ENCODE results near the gene CFAP20. TPM values are rescaled to one million over a fixed set of nuclear protein-coding genes. Genes with fewer than 3 reads are reported as not detected.

CFAP20 gene
- total RNA-seq, 1 donor from 2014 or later = 34.8 TPM

DNA sequence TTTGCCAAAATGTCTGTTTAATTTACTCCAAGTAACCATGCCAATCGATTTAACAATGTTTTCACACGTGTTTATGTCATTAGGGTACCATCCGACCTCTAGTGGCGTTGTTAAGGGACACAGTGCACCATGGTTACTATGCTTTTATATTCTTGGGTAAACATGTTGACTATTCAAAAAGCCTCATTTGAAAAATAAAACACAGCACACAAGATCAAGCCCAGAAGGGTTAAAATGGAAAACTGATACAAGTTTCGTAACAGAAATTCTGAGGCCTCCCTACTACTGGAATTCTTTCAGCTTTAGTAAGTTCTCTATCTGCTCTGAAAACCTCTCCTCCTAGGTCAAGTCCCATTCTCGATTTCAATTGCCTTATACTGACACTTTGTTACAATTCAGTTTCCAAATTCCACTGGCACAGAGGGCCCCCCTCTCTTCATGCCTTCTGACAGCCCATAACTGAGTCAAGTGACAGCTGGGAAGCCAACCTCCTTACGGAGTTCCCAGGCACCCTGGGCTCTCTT lies 2.1 kb downstream of the CFAP20 start:
- no peak for ATAC-seq
- intact Hi-C loops (cut with DNase I) = loop anchor here (5.0 kb wide), 2 partner anchors 70 to 230 kb away; partner anchors contain the start of gene CSNK2A2
- DNase-seq (ENCODE audit: missing footprints) = no peak

DNA sequence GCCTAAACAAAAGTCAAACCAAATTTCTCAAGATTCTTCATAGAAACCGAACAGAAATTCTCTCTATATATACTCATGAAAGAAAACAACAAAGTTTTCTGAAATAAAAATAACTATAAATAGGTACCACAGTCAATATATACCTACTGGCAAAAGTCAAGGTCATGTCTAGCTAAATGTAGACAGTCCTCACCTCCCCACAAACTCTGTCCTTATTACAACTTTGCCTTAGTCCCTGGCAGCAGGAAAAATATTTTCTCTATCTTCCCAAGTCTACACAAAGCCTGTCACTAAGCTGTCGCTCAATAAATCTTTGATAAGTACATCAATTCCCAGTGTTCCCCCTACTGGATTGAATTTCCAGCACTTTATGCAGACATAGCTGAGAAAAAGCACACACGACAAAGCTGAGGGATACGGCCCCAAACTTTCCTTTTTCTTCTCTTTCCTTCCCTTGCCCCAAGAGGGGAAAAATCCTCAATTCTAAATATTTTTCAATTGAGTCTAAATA lies 2.7 kb downstream of the CFAP20 start:
- DNase-seq (ENCODE audit: missing footprints) = no peak
- no peak for ATAC-seq
- intact Hi-C loops (cut with DNase I) = loop anchor here (5.0 kb wide), 2 partner anchors 71 to 229 kb away; partner anchors contain the start of gene CSNK2A2

- intact Hi-C loops (cut with DNase I) = loop anchor here (5.0 kb wide), 2 partner anchors 71 to 229 kb away; partner anchors contain the start of gene CSNK2A2
- ATAC-seq (no peak), DNase-seq (ENCODE audit: missing footprints) (no peak)
These were observed 3.3 kb downstream of the CFAP20 start for GRCh38 chr16:58125781-58126335.

- no peak for DNase-seq (ENCODE audit: missing footprints)
- ATAC-seq = no peak
- intact Hi-C loops (cut with DNase I) = loop anchor here (5.0 kb wide), 2 partner anchors 72 to 228 kb away; partner anchors contain the start of gene CSNK2A2
These were observed 4.1 kb downstream of the CFAP20 start for GRCh38 chr16:58125041-58125440.

- no peak for DNase-seq (ENCODE audit: missing footprints)
- intact Hi-C loops (cut with DNase I) = no loop called here
- ATAC-seq = no peak
These were observed 4.6 kb downstream of the CFAP20 start for GRCh38 chr16:58124601-58124915.

DNA sequence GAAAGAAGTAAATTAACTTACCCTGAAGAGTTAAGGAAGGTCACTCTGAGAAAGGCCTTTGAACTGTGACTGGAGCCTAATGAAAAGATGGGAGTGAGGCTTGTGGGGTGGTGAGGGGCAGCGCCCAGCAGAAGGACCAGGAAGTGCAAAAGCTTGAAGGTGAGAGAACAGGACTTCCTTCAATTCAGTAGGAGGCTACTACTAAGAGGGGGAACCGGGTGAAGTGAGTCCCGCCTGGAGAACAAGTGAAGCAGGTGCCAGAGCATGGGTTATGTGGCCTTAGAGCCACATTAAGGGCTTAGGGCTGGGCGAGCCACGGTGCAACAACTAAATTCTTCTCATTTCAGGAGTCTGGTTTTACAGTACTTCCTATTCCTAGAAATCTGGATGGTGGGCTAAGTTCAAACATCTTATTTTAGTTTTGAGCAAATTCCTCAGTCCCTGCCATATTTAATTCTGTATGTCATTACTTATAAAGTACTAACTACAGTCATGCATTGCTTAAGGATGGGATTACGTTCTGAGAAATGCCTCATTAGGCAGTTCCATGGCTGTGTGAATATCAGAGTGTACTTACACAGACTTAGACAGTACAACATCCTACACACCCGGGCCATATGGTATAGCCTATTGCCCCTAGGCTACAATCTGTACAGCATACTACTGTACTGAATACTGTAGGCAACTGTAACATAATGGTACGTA lies 5.1 kb downstream of the CFAP20 start:
- no peak for DNase-seq (ENCODE audit: missing footprints)
- intact Hi-C loops (cut with DNase I) = no loop called here
- no peak for ATAC-seq

GRCh38 chr16:58121132-58121531 lies 8.0 kb downstream of the CFAP20 start:
- ATAC-seq (no peak), DNase-seq (ENCODE audit: missing footprints) (no peak)
- intact Hi-C loops (cut with DNase I) = no loop called here

DNA sequence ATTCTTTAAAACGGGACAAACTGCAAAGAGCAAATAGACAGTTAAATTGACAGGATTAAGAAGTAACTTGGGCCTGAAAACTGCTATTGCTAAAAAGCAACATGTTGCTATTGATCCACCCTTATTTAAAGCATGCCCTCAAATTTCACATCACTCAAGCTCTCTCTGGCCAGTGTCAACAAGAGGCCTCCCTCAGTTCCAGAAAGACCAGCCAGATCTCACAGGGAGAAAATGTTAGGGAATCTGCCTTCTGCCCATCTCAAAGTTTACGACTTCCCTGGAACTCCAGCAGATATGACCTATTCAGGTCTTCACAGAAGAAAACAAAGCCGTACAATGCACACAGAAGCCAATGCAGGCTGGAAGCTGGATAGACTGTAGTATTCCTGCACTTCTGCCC lies 8.9 kb downstream of the CFAP20 start:
- ATAC-seq (no peak), DNase-seq (ENCODE audit: missing footprints) (no peak)
- intact Hi-C loops (cut with DNase I) = no loop called here

GRCh38 chr16:58119509-58119845 lies 9.7 kb downstream of the CFAP20 start:
- ATAC-seq = peak; percentile 18
- intact Hi-C loops (cut with DNase I) = no loop called here
- DNase-seq (ENCODE audit: missing footprints) = no peak

DNA sequence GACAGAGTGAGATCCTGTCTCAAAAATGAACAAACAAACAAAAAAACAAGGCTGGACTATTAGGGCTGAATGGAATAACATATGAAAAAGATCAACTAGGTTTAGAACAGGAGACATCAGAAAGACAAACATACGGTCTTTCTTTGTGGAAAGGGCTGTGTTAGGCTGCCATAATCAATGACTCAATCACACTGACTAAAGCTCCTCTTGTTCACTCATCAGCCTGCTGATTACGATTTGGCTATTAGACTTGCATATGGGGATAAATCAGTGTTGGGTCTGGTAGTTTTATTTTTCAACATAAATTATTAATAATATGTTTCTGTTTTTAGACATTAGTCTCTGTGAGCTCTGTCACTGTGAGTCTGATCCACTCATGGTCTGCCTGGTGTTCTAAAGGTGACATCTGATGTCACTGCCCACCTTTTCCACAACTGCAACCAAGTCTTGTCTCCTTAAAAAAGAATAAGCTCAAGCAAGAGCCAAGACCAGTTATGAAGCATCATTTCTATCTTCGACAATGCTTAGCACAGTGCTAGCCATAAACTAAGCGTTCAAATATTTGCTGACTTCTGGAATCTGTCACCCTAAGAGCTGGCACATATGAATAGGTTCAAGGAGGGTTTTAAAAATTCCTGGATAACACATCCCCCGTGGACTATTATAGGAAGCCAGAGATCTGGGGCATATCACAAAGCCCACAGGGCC lies 10.2 kb downstream of the CFAP20 start:
- ATAC-seq (peak; percentile 80), DNase-seq (ENCODE audit: missing footprints) (no peak)
- intact Hi-C loops (cut with DNase I) = no loop called here

DNA sequence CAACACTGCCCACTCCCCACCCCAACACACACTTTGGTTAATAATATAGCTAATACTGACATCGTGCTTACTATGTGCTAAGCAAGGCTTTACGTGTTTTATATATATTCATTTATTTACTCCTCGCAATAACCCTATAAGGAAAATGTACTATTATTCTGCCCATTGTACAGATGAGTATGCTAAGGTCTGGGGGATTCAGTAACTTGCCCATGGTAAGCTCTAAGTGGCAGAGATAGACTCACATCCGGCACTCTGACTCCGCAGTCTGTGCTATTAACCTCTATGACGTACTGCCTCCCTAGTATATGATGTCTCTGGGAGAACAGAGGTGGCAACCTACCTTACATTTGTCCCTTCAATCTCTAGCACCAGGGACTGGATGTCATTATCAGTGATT lies 12.7 kb downstream of the CFAP20 start:
- ATAC-seq (no peak), DNase-seq (ENCODE audit: missing footprints) (no peak)
- intact Hi-C loops (cut with DNase I) = no loop called here

GRCh38 chr16:58116081-58116480 lies 13.1 kb downstream of the CFAP20 start:
- ATAC-seq (no peak), DNase-seq (ENCODE audit: missing footprints) (no peak)
- intact Hi-C loops (cut with DNase I) = no loop called here

GRCh38 chr16:58114827-58115825 lies 14.1 kb downstream of the CFAP20 start:
- intact Hi-C loops (cut with DNase I) = no loop called here
- no peak for DNase-seq (ENCODE audit: missing footprints)
- ATAC-seq = no peak

DNA sequence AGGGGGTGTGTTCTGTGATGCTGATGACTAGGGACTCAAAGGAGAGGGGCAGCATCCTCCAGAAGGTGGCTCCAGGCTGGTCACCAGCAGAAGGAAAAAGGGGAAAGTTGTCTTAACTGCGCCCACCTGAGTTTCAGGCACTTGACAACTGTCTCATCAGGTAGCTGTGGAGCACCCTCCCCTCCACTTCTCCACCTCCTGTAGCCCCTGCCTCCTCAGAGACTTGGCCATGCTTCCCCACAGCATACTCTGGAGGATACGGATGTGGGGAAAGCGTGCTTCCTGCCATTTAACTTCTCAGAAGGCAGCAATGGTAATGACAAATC lies 17.9 kb downstream of the CFAP20 start:
- no peak for DNase-seq (ENCODE audit: missing footprints)
- intact Hi-C loops (cut with DNase I) = no loop called here
- no peak for ATAC-seq

DNA sequence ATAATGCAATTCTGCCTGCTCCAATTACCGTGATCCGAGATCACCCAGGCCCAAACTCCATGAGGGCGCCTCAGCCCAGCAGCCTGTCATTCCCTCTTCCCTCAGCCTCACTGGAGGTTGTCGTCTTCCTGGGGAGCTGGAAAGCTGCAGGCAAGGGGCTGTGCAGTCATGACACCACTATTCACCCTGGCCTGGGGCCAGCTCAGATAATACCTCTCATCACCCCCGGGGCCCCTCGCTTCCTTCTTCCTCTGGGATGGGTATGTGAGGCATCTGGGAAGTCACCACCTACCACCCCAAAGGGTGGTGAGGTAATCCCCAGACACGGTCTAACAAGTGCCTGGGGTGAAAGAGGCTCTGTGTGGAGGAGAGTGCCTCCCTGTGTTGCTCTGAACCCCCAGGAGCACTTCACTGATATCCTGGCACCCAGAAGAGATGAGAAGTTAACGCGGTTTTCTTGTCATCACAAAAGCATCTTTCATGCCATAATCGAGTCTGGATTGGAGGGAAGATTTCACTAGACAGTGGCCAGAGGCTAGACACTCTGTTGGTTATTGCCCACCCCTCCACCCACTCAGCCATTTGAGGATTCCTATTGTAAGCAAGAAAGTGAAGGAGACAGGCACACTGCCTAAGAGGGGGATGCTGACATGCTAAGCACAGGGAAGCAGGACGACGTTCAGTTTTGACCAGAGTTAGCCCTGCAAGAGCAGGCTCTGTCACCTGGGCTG lies 18.4 kb downstream of the CFAP20 start:
- intact Hi-C loops (cut with DNase I) = no loop called here
- ATAC-seq (no peak), DNase-seq (ENCODE audit: missing footprints) (no peak)

- ATAC-seq = no peak
- DNase-seq (ENCODE audit: missing footprints) = no peak
- intact Hi-C loops (cut with DNase I) = no loop called here
These were observed 19.3 kb downstream of the CFAP20 start for GRCh38 chr16:58109881-58110280.

DNA sequence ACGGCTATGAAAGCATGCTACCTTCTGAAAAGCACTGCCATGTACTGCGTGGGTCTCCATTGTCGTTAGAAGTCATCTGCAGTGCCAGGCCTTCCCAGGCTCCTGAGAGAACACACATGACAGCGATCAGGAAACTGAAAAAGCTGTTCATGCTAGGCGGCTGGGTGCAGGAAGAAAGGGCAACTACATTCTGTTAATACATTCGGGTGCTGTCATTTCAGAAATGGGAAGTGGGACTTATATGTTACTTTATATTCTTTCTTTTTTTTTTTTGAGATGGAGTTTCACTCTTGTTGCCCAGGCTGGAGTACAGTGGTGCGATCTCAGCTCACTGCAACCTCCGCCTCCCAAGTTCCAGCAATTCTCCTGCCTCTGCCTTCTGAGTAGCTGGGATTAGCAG lies 19.9 kb downstream of the CFAP20 start:
- no peak for ATAC-seq
- no peak for DNase-seq (ENCODE audit: missing footprints)
- intact Hi-C loops (cut with DNase I) = no loop called here

DNA sequence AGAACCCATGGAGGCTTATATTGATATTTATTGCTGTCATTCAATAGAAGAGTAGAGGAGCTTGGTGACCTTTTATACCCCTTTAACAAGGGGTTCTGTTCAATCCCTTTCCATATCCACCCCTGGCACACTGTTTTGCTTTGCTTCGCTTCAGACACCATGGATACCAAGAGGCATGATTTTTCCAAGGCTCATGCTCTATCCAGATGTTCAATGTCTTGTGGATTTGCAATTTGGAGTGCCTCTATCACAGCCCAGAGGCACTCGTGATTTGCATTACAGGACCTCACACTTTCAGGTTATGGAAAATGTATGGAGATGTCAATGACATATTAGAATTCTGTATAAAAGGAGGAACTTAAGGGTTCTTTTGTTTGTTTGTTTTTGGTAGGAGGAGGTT lies 21.5 kb downstream of the CFAP20 start:
- ATAC-seq = no peak
- intact Hi-C loops (cut with DNase I) = no loop called here

More for the DNA sequence above, 21.5 kb downstream of the CFAP20 start:
- no peak for DNase-seq (ENCODE audit: missing footprints)

Measured in Right ventricle myocardium inferior (tissue), 1 donor.